Measurements from ENCODE around the gene CD82.
A peak's percentile ranks its signal among the peaks of the same experiment; 100 is the strongest.

CD82 gene

DNA sequence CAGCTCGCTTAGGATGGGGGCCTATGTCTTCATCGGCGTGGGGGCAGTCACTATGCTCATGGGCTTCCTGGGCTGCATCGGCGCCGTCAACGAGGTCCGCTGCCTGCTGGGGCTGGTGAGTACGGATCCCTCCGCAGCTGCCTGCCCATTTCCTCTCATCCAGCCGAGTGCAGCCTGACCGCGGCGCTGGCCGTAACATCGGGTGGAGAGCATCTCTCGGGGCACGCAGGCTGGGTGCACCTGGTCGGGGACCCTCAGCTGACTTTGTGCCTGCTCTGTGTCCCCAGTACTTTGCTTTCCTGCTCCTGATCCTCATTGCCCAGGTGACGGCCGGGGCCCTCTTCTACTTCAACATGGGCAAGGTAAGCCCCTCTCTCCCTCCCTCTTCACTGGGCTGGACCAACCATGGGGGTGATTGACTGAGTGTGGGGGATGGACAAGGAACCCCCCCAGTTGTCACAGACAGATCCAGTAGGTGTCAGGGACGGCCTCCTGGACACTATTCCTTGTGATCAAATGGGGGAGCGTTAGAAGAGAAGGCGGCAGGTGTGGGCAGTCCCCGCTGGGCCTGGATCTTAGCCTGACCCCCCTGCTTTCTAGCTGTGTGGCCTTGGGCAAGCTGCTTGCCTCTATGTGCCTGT, 39.7 kb downstream of the CD82 start:
- no peak for DNase-seq

DNA sequence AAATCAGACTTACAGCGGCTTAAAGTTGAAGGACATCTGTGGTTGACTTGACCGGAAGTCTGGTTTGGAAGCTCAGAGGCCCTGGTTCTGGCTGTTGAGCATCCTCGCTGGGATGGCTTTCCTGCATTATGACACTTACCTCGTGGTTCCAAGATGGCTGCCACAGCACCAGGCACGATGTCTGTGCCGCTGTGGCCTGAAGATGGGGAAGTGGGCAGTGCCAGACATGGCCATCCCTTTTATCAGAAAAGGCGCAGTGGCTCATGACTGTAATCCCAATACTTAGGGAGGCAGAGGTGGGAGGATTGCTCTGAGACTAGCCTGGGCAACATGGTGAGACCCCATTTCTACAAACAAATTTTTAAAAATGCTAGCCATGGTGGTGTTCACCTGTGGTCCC, 40.5 kb downstream of the CD82 start:
- no peak for DNase-seq

DNA sequence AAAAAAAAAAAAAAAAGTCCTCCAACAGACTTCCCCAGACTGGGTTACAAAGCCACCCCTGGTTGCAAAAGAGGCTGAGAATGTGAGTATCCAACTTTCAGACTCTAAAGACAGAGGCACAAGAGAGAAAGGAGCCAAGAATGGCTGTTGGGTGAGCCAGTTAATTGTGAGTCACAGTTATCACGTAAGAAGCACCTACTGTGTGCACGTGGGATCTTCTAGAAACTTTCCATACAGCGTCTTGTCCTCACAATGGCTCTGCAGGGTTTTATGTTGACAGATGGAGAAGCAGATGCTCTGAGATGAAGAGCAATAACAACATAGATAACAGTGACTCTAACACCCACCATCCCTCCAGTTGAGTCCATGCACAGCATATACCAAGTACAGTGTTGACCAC, 41.0 kb downstream of the CD82 start:
- DNase-seq, result no peak

DNA sequence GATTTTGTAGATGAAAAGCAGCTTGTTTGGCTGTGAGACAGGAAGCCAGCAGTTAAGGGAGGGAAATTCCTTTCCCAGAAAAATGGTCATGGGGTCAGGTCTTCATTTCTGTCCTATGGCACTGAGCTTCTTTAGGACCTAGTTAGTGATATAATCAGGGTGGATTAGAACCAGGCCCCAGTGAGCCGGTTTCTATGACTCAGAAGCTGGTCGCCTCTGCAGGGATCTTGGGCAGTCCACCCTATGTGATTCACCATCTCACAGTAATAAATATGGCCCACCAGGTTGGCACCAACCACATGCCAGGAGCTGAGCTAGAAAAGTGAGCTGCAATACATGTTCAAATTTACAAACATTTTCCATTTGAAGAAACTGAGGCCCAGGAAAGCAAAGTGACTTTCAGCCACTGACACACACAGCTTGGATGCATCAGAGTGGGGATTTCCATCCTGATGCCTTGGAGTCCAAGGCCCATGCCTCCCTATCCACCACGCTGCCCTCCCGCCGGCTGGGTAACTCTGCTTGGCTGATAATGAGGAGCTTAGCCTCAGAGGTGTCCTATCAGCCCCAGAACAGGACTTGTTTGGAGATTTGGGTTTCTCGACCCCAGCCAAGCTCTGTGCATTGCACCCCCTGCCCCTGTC, 42.0 kb downstream of the CD82 start:
- peak; percentile 41 for DNase-seq

DNA sequence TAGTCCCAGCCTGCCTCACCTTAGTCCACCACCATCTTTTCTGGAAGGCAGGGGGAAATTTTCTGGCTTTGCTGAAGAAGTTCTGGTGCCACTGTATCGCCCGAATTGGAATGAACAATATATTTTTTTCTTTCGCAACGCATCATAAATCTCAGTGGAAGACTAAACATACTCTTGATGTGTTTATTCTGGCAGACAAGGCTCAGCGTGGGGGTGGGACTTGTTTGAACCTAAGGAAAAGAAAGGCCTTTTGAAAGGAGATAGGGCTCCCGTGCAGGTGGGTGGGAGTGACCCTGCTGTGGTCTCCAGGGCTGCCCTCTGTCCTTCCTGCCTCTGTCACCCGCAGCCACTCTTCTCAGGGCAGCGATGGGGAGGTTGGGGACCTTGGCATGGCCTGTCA, 42.5 kb downstream of the CD82 start:
- DNase-seq, result no peak

DNA sequence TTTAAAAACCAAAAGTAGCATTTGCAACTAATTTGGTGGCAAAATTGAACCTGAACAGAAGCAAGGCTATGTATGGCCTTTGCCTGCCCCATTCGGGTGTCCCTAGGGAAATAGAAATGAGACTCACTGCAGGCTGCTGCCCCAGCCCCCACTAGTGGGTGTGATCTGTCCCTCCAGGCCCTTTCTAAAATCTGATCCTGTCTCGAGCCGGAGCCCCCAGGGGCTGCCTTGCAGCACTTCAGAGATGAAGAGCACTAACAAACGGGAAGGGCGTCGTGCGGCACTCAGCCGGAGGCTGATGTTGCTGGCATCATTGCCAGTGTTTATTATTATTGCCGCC, 43.2 kb downstream of the CD82 start:
- no peak for DNase-seq

DNA sequence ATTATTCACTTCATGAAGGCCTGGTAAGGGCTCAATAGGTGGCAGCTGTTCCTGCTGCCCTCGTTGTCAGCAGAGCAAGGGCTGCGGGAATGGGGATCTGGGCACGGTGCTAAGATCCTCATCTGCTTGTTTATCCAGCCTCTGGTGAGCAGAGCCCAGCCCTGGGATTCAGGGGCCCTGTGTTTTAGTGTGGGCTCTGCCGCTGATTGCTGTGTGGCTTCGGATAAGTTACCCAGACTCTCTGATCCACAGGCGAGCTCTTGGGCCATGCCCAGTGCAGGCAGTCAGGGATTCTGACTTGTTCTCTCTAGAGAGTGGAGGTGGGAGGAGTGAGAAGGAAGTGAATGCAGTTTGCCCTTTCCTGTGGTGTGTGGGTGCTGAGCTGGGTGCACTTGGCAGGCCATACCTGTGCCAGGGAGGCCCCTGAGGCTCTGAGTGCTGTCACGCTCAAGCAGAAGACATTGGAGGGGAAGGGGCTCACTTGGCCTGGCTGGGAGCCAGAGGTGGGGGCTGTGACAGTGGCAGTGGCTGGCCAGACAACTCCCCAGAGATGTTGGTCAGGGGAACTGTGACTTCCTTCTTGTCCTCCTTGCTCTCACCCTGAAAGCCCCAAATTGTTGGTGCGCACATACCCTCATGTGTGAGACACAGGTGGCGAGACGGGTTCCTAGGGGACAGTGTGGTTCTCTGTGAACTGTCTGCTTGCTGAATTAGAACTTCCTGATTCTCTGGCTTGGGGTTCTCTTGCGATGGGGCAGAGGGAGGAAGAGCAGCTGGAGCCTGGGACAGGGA, 43.7 kb downstream of the CD82 start:
- peak; percentile 30 for DNase-seq

DNA sequence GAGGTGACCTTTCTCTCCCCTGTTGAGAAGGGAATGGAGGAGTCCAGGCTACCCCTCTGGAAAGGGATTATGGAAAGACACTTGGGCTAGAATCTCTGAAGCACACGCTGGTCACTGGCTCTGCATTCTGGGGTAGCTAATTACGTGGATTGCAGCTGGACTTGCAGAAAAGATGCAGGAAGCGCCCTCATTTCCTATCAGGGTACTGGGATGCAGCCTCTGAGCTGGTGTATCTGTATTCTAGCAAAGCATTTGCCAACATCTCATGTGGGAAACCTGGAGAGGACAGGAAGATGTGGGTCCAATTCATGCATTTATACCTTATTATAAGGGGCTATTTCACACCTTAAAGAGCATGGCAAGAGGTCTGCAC, 44.3 kb downstream of the CD82 start:
- no peak for DNase-seq

DNA sequence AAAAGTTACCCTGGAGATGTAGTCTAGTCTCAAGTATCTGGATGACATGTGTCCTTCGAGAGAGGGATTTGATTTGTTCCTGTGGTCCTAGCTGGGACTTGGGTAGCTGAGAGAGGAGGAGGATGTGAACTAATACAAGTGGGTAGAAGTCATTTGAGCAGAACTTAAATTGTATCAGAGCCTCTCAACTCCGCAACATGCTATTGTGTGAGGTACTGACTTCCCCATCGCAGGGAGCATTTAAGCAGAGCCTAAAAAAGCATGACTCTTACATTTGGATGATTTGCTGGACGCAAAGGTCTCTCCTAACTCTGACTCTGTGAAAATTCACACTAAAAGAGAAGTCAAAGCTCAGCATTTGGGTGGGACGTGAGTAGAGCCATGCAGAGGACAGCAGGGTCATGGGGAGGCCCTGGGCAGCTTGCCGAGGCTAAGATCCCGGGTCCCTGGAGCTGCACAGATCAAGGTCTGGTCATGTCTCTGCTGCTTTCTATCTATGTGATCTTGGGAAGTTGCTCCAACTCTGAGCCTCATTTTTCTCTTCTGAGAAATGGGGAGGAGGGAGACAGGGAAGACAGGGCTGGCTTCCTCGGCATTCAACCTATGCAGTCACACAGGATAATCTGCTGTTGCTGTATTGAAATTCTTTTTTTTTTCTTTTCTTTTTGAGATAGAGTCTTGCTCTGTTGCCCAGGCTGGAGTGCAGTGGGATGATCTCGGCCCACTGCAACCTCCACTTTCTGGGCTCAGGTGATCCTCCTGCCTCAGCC, 44.9 kb downstream of the CD82 start:
- DNase-seq, result peak; percentile 32

DNA sequence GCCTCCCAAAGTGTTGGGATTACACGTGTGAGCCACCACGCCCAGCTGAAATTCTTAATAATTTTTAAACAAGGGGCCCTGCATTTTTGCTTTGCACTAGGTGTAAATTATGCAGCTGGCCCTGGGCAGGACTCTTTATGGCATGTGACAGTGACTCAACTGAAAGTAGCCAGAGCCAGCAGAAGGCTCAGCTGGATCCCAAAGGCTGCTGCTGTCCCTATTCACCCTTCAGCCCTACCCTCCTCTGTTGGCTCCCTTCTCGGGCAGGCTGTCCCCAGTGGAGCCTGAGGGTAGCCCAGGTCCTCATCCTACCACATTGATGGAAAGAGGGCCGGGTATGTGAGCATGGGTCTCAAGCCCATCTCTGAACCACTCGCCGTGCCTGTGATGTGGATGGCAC, 45.6 kb downstream of the CD82 start:
- DNase-seq, result peak; percentile 33

DNA sequence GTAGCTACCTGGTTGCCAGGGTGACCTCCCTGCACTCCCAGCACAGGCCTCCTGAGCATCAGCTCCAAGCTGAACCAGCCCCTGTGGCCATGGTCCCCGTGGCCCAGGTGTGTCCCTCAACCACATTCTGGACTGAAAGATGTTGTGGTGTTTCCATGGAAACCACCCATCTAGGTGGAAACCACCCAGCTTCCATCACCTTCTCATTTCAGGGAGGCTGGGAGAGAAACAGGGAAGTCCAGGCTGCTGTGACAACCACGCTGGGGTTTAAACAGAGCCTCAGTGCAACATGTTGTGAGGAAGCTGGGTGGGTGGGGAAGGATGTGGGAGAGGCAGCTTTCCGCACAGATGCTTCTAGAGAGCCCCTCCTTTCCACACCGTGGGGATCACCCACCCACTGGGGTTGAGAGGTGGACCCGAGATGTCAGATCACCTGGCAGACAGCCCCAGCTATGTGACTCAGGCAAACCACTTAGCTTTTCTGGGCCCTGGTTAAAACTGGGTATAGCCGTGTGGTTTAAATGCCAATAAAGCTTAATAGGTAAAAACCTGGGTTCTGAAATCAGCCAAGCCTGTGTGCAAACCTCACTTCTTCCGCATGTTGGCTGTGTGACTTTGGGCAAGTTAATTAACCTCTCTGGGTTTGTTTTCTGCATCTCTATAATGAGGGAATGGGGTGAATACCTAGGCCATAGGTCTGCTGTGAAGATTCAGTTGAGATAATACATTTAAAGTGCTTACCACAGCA, 46.4 kb downstream of the CD82 start:
- DNase-seq, result peak; percentile 58

DNA sequence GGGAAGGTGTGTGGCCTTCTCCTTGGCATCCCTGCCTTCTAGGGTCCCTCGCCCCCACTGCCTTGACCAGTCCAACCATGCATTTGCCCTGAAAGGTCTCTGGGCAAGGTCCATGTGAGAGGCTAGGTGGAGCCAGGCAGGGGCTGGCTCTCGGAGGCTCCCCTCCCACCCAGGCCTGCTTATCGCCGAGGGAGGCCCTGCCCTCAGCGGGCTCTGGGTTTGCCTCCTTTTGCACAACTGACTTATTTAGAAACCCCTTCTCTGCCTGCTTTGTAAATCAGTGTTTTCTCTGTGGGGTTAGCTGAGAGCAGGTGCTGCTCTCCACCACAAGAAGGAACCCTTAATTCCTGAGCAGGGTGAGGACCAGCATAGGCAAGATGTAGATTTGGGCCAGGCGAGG, 47.7 kb downstream of the CD82 start:
- no peak for DNase-seq

DNA sequence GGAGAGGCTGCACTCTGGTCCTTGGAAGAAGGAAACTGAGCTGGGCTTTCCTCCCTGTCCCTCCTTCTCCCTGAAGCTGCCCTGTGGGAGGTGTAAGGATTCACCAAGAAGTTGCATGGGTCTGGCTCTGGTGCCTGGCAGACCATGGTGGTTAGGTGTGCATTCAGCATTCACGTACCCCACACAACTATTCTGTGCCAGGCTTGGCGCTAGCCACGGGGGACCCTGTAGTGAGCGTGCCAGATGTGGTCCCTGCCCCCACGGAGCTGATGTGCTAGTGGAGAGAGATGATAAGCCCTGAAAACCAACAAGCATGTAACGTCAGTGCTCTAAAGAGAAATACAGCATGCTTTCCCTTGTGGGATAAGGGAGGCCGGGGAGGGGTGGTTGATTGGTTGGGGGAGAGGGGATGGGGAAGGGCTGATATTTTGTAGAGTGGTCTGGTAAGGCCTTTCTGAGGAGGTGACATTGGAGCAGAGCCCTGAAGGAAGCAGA, 48.9 kb downstream of the CD82 start:
- DNase-seq, result no peak

DNA sequence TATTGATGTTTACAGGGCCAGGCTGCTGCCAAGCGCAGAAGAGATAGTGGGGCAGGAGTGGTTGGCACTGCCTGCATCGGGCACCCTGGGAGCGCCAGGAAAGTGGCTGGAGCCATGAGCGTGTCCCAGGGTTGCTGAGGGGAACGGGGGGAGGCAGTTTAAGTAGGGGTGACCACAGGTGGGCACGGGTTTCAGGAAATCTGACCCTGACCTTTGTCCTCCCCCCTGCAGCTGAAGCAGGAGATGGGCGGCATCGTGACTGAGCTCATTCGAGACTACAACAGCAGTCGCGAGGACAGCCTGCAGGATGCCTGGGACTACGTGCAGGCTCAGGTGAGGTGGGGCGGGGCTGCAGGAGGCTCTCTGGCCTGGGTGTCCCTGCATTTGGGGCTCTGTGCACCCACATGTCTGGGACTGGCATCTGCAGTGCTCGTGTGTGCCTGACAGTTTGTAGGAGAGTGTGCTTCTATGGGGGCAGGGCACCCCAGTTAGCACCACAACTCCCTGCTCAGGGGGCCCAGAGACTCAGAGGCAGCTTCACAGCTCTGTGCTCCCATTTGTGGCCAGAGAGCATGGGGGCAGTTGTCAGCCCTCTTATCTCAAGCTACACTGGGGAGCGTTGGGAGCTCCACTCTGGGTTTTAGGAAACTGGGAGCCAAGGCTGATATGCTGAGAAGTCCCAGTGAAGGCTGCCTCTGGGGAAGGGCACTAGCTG, 49.7 kb downstream of the CD82 start:
- no peak for DNase-seq

DNA sequence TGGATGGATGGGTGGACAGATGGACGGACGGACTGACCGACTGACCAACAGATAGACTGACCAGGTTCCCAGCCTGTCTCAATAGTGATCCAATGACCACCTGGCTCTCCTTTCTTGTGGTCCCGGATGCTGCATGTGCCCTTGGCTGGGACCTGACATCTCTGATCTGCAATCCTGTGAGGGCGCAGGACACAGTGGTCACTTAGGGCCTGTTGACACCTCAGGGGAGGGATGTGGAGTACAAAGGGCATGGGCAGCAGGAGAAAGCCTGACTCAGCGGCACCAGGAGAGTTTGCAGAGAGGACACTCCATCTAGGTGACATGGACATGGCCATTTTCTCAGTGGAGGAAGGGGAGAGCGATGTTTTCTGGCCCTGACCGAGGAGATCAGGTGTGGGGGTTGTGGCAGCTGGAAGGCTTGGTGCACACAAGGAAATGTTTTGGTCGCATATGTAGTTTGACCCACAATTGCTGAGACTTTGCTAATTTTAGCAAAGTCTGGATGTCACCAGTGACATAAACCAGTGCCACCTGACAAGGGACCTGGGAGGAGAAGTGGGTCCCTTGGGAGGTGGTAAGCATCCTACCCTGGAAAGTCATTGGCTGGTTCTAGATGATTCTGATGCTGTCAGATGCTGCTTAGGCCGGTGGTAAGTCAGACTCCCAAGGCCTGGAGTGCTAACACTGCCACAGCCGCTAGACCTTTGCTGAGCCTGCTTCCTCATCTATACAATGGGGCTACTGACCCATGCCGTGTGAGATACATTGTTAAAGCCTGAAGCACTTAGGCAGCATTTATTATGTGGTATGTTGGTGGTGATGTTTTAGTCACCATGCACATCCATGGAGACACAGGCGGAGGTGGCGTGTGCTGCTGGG, 50.7 kb downstream of the CD82 start:
- DNase-seq, result no peak

DNA sequence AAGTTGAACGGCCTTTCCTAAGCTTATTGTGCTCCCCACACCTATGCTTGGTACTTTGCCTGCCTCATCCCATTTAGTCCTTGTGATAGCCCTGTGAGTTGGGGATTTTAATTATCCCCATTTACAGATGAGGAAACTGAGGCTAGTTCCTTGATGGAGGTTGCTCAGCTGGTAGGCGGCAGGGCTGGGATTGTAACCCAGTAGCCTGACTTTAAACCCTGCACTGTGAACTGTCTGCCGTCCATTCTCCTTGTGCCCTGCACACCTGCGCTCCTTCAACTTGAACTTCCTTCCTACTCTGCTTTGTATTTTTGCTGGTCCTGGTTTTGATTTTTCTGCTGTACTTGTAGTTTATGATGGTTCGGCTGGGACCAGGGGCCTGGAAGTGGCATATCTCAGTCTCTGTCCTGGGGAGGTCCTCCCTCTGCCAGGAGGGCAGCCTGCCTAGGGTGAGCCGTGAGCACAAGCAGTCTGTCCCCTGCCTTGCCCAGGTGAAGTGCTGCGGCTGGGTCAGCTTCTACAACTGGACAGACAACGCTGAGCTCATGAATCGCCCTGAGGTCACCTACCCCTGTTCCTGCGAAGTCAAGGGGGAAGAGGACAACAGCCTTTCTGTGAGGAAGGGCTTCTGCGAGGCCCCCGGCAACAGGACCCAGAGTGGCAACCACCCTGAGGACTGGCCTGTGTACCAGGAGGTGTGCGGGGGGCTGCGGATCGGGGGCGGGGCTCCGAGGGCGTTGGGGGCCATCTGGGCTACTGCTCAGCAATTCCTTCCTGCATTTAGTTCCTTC, 52.4 kb downstream of the CD82 start:
- no peak for DNase-seq

DNA sequence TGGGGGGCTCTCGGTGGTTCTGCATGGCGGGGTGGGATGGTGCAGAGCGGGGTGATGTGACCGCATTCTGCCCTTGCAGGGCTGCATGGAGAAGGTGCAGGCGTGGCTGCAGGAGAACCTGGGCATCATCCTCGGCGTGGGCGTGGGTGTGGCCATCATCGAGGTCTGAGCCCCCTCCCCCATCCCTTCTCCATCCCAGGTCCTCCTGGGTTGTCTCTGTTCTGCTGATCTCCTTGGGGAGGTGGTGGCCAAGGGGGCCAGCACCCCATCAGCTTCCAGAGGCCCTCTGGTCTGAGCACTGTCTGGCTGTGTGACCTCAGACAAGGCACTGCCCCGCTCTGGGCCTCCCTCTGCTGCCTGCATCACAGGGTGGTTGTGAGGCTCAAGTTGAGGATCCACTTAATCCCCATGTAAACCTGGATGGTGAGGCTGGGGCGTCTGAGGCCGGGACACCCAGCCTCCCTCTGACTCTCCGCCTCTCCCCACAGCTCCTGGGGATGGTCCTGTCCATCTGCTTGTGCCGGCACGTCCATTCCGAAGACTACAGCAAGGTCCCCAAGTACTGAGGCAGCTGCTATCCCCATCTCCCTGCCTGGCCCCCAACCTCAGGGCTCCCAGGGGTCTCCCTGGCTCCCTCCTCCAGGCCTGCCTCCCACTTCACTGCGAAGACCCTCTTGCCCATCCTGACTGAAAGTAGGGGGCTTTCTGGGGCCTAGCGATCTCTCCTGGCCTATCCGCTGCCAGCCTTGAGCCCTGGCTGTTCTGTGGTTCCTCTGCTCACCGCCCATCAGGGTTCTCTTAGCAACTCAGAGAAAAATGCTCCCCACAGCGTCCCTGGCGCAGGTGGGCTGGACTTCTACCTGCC, 53.3 kb downstream of the CD82 start:
- DNase-seq, result no peak

DNA sequence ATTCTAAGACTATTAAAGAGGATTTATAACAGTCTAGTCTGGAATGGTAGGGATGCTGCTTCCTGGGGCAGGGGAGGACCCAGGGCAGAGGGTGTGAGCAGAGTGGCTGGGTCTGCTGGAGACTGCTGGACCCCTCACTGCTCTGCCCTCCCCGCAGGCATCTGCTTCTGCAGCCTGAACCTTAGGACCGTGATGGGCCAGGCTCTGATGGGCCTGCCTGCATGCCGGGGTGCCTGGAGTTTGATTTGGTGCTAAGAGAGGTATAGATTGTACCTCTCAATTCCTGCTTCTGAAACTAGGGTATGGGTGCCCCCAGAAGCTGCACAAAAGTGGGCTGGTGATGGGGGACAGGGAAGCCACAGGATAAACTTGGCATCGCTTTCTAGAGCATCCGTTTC, 54.9 kb downstream of the CD82 start:
- DNase-seq, result no peak

DNA sequence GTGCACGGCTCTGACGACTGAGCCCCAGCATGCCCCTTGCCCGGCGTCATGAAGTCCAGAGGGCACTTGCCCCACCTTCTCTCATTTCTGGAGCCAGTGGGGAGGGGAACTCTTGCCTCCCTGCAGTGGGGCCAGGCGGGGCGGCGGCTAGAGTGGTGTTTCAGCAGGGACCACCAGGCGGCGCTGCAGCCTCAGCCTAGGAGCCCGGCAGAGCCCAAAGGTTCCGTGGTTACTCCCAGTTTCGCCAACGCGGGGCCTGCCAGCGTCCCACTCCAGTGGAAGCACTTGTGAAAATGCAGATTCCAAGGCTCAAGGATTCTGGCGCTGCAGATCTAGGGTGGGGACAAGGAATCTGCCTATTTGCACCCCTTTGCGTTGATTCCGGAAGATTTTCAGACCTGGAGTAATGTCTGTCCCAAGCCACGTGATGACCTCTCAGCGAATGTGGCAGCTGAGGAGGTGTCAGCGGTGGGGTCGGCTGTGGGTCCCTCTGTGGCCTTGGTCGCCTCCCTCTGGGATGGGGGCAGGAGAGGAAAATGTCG, 55.7 kb downstream of the CD82 start:
- peak; percentile 35 for DNase-seq

Measured in inflammatory macrophage treated with lipopolysaccharide for 4 hours (primary cell).